GM12892 (cell line): ENCODE measurements around the gene LIN9.

Experiments
- POLR2A ChIP-seq: IDR thresholded peaks from 2 replicates; pipeline ENCODE4 v1.6.1; 2011; ENCODE audit warnings: low read depth, low read length, control low read depth
- POLR2AphosphoS5 ChIP-seq: IDR thresholded peaks from 2 replicates; pipeline ENCODE4 v1.6.1; 2011; ENCODE audit warnings: low read depth, low read length, control low read depth

DNA sequence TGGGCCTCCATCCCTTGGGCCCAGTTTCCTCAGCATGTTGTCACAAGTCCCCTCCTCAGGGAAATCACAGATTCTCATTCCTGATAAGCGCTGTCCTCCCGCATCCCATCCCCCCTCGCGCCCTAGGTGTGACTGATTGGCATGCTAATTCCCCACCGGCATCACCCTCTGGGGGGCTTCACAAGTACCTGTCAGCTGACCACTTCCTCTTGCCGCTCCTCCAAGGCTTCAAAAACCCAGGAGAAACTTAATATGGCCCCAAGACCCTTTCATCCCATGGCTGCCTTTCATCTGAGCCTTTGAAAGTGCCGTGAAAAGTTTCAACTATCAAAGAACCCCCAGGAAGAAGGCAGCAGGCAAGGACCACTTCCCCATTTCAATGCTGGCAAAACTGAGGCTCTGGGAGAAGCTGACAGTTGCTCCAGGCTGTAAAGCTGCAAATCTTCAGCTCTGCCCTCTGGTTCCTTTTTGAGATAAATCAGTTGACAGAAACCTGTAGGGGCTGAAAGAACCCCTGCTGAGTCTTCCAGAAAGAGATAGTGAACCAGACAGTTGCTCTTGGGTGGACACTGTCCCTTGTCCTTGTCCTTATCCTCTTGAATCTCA, 98.3 kb downstream of the LIN9 start:
- TF ChIP-seq POLR2AphosphoS5 (no peak), POLR2A (no peak)
